HL-60 (cell line): Measurements from ENCODE around the gene CAPG.

Experiments
- DNase-seq, 2 experiments: peaks; one replicate each; pipeline ENCODE4 v3.0.0-alpha.2; 2010 to 2020; ENCODE audit warnings: low read depth in 1 of 2, low spot score in 1 of 2
- H3K27ac ChIP-seq: fragments of 250-450 bp; sonication (Bioruptor Pico); replicated peaks from 2 replicates; pipeline ENCODE4 v1.5.1; 2020; ENCODE audit warnings: mild to moderate bottlenecking, moderate library complexity
- H3K27me3 ChIP-seq: fragments of 250-450 bp; sonication (Bioruptor Pico); 2 replicates; pipeline ENCODE4 v1.5.1; 2021; ENCODE audit warnings: mild to moderate bottlenecking, moderate library complexity; ENCODE audit not compliant: insufficient read depth, poor library complexity, severe bottlenecking
- H3K4me3 ChIP-seq: replicated peaks from 2 replicates; pipeline ENCODE4 v1.5.1; 2011; ENCODE audit warnings: mild to moderate bottlenecking, control low read depth, low read length; ENCODE audit not compliant: insufficient read depth
- CTCF ChIP-seq: IDR thresholded peaks from one replicate; pipeline ENCODE4 v1.5.1; 2011; ENCODE audit warnings: low read length, control low read depth, inconsistent platforms; ENCODE audit not compliant: insufficient read depth
- GABPA ChIP-seq: IDR thresholded peaks from 2 replicates; pipeline ENCODE4 v1.6.1; 2012; ENCODE audit warnings: low read depth
- POLR2AphosphoS5 ChIP-seq: IDR thresholded peaks from 2 replicates; pipeline ENCODE4 v1.6.1; 2012; ENCODE audit warnings: low read depth
- REST ChIP-seq: IDR thresholded peaks from 2 replicates; pipeline ENCODE4 v1.6.1; 2012; ENCODE audit warnings: low read depth; ENCODE audit not compliant: insufficient replicate concordance
- SPI1 ChIP-seq: IDR thresholded peaks from 2 replicates; pipeline ENCODE4 v1.6.1; 2012; ENCODE audit warnings: low read depth, mild to moderate bottlenecking, borderline replicate concordance

CAPG gene

GRCh38 chr2:85355073-85355410 lies 55.1 kb downstream of the CAPG start:
- H3K27ac ChIP-seq: peak overlapping the region; percentile 69
- peak overlapping the region; percentile 86 for H3K4me3 ChIP-seq
- H3K27me3 ChIP-seq: no peaks in the 10 kb centered on the region
- no peak for DNase-seq
- TF ChIP-seq REST: no peak

- H3K27me3 ChIP-seq: no peaks in the 10 kb centered on the region
- peak within 1 kb of the TSS; percentile 86 for H3K4me3 ChIP-seq
- H3K27ac ChIP-seq: peak within 1 kb of the TSS; percentile 69
- TF ChIP-seq REST (peak; percentile 70), POLR2AphosphoS5 (peak; percentile 84), GABPA (no peak), SPI1 (peak; percentile 22; the same call in 1 of the 2 replicates)
- DNase-seq: peak; percentile 98 to 99
Measured at GRCh38 chr2:85354286-85355072, 55.7 kb downstream of the CAPG start, which contains the start of the genes ELMOD3 and RETSAT. Gene ELMOD3, plus strand, starts transcription at chr2:85354769. Its CDS starts 2,430 bp downstream, at chr2:85357199. Gene RETSAT, minus strand, starts transcription at chr2:85354528. Its CDS starts 21 bp downstream, at chr2:85354507.

GRCh38 chr2:85353876-85354285 lies 56.3 kb downstream of the CAPG start:
- no peak for TF ChIP-seq REST
- no peak for TF ChIP-seq SPI1
- TF ChIP-seq GABPA: no peak
- TF ChIP-seq POLR2AphosphoS5: no peak
- TF ChIP-seq CTCF: no peak
- Histone ChIP-seq H3K4me3 (peak overlapping the region; percentile 86), H3K27ac (peak overlapping the region; percentile 53), H3K27me3 (no peaks in the 10 kb centered on the region)
- peak in 1 of 2 experiments; percentile 18 for DNase-seq

- no peaks in the 10 kb centered on the region for H3K27me3 ChIP-seq
- TF ChIP-seq CTCF (no peak), SPI1 (no peak), GABPA (no peak), POLR2AphosphoS5 (no peak), REST (no peak)
- H3K4me3 ChIP-seq: no peak overlapping the region
- H3K27ac ChIP-seq: no peak overlapping the region
- DNase-seq: no peak
Measured at GRCh38 chr2:85347599-85347998, 62.6 kb downstream of the CAPG start.
